GM21786 (cell line): ENCODE results near the gene DSP.

Experiments used
- ATAC-seq: cut with Tn5 transposase; IDR thresholded peaks from one replicate; pipeline ENCODE4 v1.9.1; 2021; ENCODE audit not compliant: unreplicated experiment

The DSP gene

DNA sequence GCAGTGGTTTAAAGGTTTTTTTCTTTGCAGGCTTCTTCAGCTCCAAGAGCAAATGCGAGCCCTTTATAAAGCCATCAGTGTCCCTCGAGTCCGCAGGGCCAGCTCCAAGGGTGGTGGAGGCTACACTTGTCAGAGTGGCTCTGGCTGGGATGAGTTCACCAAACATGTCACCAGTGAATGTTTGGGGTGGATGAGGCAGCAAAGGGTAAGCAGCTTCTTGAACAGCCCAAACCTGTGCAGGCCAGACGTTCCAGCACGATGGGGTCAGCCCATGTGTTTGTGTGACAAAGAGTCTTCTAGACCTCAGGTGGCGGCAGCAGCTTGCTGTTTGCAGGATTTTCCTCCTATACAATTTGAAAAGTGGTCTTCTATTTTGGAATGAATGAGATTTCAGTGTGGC, 17.7 kb downstream of the DSP start:
- no peak for ATAC-seq

DNA sequence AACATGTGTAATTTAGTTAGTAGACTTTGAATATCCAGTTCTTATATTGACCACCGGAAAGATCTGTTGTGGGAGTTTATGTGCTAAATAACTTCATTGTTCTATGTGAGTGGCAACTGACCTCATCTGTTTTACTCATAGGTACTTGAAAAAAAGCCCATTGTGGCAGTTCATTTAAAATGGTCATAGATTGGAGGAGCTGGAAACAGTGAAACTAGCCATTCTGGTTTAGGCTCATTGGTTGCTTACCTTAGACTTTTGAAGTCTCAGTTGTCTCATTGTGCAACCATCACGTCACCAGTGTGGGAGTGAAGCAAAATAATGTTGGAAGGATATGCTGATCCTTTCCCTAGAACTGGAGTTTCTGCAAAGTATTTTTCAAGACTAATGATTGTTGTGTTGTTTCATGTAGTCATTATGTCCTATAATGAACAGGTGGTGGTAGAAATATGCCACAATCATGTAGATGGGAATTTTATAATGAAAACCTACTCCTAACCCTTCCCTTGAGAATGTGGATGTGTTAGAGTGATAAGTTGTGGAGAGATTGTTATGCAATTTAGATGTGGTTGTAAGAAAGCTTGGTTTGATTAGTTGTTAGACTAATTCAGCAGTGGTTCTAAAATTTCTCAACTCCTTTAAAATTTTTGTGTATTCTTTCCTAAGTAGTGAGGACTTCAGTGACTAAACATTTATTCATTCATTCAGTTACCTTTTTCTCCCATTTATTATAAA, 18.3 kb downstream of the DSP start:
- ATAC-seq = no peak

DNA sequence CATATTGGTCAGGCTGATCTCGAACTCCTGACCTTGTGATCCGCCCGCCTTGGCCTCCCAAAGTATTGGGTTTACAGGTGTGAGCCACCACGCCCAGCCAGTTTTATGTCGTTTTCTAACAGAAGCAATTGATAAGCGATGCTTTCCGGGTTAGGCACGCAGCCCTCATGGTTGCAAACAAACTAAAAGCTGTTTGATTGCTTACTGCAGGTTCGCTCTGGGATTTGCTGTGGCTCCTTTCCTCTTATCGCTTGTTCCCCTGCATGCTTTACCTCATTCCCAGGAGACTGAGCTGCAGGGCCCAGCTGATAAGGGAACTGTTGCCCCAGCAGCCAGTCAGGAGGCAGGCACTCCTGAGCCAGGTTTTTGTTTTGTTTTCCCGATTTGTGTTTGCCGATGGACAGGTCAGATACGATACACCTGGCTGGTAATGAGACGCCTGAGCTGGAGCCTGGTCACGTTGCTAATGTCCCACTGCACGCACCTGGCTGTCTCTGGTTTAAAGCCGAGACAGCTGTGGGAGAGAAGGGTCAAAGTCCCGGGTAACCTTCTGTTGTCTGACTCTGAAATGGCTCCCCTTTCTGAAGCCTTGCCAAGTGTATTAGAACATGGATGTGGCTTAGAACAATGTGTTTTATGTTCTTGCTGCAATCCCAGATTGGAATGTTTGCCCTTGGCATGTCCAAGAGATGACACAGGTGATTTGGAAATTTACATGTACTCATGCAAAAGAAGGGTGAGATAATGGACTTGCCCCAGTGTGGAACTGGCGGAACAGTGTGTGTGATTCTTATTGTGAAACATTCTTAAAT, 19.9 kb downstream of the DSP start:
- no peak for ATAC-seq

DNA sequence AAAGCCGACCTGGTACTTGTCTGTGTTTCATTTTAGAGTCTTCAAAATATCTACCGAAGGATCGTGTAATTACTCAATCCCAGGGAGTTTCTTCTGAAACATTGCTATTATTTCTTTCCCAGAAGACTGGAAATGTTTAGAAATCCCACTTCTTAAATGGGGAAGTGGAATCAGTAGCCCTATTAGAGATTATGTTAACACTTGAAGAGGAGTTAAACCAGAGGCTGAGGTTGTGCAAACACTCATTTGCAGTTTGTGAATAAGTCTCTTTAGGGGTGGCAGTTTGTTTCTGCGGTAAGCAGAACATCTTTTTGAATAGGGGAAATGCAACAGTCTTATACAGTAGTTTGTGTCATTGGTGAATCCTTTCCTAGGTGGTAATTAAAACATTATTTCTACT, 21.3 kb downstream of the DSP start:
- ATAC-seq = no peak

DNA sequence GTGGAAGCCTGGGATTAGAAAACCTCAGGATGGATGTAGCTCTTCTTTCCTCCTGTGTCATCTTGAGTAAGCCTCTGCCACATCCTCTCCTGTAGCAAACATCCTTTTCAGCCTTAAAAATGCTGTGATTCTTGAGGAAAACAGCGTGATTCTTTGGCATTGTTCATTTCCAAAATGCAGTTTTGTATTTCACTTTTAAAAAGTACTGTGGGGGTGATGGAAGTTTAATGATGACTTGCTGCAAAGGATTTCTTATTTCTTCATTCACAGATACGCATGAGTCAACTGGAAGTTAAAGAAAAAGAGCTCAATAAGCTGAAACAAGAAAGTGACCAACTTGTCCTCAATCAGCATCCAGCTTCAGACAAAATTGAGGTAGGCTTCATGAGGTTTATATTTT, 24.6 kb downstream of the DSP start:
- no peak for ATAC-seq

DNA sequence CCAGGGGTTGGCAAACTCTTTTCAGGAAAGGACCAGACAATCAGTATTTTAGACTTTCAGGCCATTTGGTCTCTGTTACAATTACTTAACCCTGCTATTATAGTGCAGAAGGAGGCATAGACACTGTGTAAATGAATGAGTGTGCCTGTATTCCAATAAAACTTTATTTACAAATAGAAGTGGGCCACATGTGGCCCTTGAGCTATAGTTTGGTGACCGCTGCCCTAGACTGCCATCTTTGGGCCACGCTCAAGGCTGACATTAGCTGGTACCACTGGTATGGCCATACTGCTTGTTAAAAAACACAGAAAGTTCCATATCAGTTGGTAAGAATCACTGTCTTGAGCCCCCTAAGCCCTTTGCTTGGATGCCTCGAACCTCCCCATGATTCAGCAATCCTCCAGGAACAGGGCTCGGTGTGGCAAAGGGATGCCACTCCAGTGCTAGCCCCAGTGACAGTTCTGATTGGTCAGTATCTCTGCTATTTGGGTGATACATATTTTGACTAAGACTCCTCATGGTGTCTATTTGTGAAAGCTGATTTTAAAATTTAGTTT, 25.2 kb downstream of the DSP start:
- ATAC-seq = no peak

DNA sequence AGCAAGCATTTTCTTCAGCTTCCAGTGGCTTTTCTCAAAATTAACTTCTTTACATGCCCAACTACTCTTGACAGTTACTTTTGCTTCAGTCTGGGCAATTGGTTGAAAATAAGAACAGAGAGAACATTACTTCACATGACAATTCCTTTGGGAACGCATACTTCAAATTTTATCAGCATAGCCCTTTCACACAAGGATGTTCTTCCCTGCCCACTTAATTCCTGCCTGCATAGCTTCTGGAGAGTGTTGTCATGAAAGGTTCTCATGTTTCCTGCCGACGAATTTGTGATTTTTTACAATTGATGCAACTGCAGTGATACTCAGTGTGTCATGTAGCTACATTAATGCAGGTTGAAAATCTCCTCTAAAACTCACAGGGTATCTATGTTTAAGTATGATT, 26.6 kb downstream of the DSP start:
- no peak for ATAC-seq

DNA sequence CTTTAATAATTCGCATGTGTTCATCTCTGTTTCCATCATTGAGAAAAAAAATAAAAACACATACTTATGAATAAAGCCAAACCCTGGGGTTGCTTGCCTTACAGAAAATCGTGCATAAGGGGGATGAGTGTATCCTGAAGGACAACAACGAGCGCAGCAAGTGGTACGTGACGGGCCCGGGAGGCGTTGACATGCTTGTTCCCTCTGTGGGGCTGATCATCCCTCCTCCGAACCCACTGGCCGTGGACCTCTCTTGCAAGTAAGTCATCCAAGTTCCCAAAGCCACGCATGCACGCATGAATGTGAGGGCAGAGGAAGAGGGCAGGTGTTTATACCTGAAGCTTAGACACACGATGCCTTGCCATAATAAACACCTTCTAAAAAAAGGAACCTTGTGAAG, 27.6 kb downstream of the DSP start:
- ATAC-seq = no peak

DNA sequence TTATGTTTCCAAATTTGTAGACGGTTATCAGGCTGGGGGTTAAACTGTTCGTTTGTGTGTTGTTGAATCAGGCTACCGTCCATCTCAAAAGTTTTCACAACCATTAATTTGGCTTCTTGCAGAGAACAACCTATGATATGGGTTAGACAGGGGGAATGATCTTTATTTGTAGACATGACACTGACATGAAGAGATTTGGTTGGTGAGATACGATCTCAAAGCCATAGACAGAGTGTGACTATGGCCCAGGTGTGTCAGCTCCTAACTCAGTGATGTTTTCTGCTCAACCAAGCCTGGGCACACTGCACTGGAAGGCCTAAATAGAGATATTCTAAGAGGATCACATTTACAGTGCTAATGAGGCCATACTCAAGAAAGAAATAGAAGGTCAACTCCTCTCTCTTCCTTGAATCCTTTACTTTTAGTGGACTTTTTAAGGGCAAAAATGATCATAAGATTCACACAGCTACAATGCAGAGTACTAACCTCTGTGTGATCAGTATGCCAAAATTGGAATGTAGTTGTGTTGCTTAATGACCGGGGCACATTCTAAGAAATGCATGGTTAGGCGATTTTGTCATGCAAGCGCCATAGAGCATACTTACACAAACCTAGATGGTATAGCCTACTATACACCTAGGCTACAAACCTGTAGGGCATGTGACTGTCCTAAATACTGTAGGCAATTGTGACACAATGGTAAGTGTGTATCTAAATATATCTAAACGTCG, 30.9 kb downstream of the DSP start:
- ATAC-seq = no peak

DNA sequence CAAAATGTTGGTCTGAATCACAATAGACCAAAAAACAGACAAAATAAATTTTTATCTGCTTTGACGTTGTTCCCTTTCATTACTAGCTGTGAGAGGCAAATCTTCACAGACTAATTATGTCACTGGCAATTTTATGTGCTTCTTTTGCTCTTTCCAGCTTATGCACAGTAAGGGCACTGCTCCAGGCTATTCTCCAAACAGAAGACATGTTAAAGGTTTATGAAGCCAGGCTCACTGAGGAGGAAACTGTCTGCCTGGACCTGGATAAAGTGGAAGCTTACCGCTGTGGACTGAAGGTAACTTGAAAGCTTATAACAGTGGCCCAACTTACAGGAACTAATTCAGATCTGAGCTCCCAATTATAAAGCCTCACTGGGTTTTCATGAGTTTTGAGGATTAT, 33.0 kb downstream of the DSP start:
- no peak for ATAC-seq

DNA sequence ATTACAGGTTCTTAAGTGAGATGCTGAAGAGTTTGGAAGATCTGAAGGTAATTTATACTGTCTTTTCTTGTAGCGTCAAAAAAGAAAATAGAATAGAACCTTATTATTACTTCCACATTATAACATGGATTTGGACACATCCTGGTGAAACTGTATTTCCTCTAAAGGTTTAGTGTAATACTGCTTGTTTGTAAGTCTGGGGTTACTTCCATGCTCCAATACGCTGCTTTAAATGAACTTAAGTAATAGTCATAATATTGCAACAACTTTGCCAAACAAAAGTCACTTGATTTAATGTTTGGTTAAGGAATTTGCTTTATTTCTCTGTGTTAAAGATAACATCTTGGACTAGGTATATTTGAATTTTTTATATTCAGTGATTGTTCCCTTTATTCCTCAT, 37.0 kb downstream of the DSP start:
- ATAC-seq = no peak

DNA sequence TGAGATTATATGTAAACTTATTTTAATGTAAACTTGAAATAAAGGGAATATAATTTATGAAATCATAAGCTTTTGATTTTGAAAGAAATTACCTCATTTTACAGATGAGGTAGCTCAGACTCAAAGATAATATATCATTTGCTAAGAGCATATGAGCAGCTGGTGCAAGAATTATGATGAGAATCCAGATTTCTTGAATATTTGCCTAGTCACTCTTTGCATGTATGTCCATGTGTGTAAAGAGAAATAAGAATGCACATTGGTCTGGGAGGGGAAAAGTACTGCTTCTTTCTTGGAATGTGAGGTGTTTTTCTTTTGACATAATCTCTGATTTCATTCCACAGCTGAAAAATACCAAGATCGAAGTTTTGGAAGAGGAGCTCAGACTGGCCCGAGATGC, 37.5 kb downstream of the DSP start:
- ATAC-seq = no peak

DNA sequence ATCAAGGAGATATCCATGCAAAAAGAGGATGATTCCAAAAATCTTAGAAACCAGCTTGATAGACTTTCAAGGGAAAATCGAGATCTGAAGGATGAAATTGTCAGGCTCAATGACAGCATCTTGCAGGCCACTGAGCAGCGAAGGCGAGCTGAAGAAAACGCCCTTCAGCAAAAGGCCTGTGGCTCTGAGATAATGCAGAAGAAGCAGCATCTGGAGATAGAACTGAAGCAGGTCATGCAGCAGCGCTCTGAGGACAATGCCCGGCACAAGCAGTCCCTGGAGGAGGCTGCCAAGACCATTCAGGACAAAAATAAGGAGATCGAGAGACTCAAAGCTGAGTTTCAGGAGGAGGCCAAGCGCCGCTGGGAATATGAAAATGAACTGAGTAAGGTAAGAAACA, 38.4 kb downstream of the DSP start:
- ATAC-seq = no peak

DNA sequence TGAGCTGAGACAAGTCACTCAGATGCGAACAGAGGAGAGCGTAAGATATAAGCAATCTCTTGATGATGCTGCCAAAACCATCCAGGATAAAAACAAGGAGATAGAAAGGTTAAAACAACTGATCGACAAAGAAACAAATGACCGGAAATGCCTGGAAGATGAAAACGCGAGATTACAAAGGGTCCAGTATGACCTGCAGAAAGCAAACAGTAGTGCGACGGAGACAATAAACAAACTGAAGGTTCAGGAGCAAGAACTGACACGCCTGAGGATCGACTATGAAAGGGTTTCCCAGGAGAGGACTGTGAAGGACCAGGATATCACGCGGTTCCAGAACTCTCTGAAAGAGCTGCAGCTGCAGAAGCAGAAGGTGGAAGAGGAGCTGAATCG, 39.1 kb downstream of the DSP start:
- no peak for ATAC-seq

DNA sequence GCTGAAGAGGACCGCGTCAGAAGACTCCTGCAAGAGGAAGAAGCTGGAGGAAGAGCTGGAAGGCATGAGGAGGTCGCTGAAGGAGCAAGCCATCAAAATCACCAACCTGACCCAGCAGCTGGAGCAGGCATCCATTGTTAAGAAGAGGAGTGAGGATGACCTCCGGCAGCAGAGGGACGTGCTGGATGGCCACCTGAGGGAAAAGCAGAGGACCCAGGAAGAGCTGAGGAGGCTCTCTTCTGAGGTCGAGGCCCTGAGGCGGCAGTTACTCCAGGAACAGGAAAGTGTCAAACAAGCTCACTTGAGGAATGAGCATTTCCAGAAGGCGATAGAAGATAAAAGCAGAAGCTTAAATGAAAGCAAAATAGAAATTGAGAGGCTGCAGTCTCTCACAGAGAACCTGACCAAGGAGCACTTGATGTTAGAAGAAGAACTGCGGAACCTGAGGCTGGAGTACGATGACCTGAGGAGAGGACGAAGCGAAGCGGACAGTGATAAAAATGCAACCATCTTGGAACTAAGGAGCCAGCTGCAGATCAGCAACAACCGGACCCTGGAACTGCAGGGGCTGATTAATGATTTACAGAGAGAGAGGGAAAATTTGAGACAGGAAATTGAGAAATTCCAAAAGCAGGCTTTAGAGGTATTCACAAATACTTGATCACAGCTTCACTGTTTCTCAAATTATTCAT, 39.6 kb downstream of the DSP start:
- no peak for ATAC-seq

DNA sequence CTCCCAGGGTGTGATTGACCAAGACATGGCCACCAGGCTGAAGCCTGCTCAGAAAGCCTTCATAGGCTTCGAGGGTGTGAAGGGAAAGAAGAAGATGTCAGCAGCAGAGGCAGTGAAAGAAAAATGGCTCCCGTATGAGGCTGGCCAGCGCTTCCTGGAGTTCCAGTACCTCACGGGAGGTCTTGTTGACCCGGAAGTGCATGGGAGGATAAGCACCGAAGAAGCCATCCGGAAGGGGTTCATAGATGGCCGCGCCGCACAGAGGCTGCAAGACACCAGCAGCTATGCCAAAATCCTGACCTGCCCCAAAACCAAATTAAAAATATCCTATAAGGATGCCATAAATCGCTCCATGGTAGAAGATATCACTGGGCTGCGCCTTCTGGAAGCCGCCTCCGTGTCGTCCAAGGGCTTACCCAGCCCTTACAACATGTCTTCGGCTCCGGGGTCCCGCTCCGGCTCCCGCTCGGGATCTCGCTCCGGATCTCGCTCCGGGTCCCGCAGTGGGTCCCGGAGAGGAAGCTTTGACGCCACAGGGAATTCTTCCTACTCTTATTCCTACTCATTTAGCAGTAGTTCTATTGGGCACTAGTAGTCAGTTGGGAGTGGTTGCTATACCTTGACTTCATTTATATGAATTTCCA, 43.9 kb downstream of the DSP start:
- no peak for ATAC-seq

DNA sequence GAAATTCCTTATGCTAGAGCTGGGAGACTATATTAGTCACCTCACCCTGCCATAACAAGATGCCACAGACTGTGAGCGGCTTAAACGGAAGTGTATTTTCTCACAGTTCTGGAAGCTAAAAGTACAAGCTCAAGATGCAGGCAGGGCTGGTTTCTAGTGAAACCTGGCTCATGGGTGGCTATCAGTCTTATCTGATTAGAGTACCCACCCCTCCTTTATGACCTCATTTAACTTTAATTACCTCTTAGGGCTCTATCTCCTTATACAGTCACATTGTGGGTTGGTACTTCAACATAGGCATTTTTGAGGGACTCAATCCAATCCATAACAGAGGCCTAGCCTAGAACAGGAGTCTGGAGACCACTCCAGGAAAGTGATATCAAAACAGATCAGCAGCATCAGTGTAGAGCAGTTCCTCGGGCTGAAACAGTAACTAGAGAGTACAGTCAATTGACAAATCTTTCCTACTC, 46.2 kb downstream of the DSP start:
- no peak for ATAC-seq

DNA sequence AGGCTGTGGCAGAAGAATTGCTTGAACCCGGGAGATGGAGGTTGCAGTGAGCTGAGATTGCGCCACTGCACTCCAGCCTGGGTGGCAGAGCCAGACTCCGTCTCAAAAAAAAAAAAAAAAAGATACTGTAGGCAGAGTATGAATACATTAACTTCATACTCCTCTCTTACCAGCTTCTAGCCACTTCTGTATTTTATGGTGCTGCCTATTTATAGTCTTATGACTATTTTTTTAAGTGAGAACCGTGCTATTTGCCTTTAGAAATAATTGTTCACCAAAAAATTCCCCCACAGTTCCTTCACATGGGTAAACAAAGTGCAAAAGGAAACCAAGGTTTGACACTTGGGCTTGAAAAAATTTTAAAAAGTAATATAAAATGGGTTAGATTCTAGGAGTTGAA, 47.0 kb downstream of the DSP start:
- no peak for ATAC-seq

DNA sequence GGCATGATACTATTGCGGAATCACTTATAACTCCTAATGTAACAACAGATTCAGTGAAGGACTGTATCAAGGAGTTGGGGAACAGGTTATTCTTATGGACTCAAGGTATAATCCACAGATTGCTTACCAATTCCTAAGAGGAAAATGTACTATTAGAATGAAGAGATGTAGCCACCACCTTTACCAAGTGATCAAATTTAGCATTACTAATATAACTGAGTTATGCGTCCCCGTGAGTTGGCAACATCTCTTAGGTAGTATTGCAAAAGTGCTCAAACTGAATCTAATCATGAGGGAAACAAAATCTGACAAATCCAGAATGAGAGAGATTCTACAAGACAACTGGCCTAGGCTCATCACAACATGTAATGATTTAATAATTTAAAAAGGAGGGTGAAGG, 47.8 kb downstream of the DSP start:
- ATAC-seq = no peak
